HepG2 (cell line): ENCODE results near the gene PARP15. TPM values are rescaled to one million over a fixed set of nuclear protein-coding genes. Genes with fewer than 3 reads are reported as not detected.

Experiments used
- CBFB ChIP-seq: sonication (generic); formaldehyde crosslinking; IDR thresholded peaks from 2 replicates; pipeline ENCODE4 v1.4.0; 2020; ENCODE audit warnings: missing genetic modification reagents
- HDAC2 ChIP-seq: sonication (generic); formaldehyde crosslinking; IDR thresholded peaks from 2 replicates; pipeline ENCODE4 v1.4.0; 2020; ENCODE audit warnings: missing genetic modification reagents
- IRF2 ChIP-seq: IDR thresholded peaks from 2 replicates; pipeline ENCODE4 v1.6.1; 2018; ENCODE audit warnings: missing genetic modification reagents, missing compliant biosample characterization
- KAT7 ChIP-seq: IDR thresholded peaks from 2 replicates; pipeline ENCODE4 v1.6.1; 2018; ENCODE audit warnings: borderline replicate concordance, missing compliant biosample characterization
- KMT2A ChIP-seq: sonication (generic); formaldehyde crosslinking; IDR thresholded peaks from 2 replicates; pipeline ENCODE4 v1.4.0; 2020; ENCODE audit warnings: missing genetic modification reagents
- MXI1 ChIP-seq: IDR thresholded peaks from 3 replicates; pipeline ENCODE4 v1.6.1; 2012; ENCODE audit warnings: low read depth, low read length, inconsistent platforms, borderline replicate concordance
- NRL ChIP-seq: sonication (generic); formaldehyde crosslinking; IDR thresholded peaks from 2 replicates; pipeline ENCODE4 v1.5.0; 2020; ENCODE audit warnings: missing genetic modification reagents, mild to moderate bottlenecking, moderate library complexity, borderline replicate concordance
- POLR2G ChIP-seq: fragments of 200-400 bp; formaldehyde crosslinking; IDR thresholded peaks from 2 replicates; pipeline ENCODE4 v1.6.1; 2018; ENCODE audit warnings: mild to moderate bottlenecking, low read depth, low read length, moderate library complexity
- RXRA ChIP-seq: sonication (generic); formaldehyde crosslinking; IDR thresholded peaks from 2 replicates; pipeline ENCODE4 v1.5.1; 2020; ENCODE audit warnings: missing genetic modification reagents
- SP4 ChIP-seq: sonication (generic); formaldehyde crosslinking; IDR thresholded peaks from 2 replicates; pipeline ENCODE4 v1.8.1; 2023; ENCODE audit warnings: mild to moderate bottlenecking, missing genetic modification reagents
- SPEN ChIP-seq: sonication (generic); formaldehyde crosslinking; IDR thresholded peaks from 2 replicates; pipeline ENCODE4 v1.5.1; 2020; ENCODE audit warnings: low read depth, mild to moderate bottlenecking, missing genetic modification reagents
- SRY ChIP-seq: sonication (generic); formaldehyde crosslinking; IDR thresholded peaks from 2 replicates; pipeline ENCODE4 v1.8.0; 2022; ENCODE audit warnings: mild to moderate bottlenecking, missing genetic modification reagents
- ZBTB14 ChIP-seq: sonication (generic); formaldehyde crosslinking; IDR thresholded peaks from 2 replicates; pipeline ENCODE4 v1.4.0; 2020; ENCODE audit warnings: missing genetic modification reagents
- ZNF20 ChIP-seq: sonication (generic); formaldehyde crosslinking; IDR thresholded peaks from 2 replicates; pipeline ENCODE4 v1.4.0; 2020; ENCODE audit warnings: mild to moderate bottlenecking, moderate library complexity, missing genetic modification reagents
- ZNF232 ChIP-seq: sonication (generic); formaldehyde crosslinking; IDR thresholded peaks from 2 replicates; pipeline ENCODE4 v1.4.0; 2020; ENCODE audit warnings: missing genetic modification reagents, borderline replicate concordance
- ZNF496 ChIP-seq: sonication (generic); formaldehyde crosslinking; IDR thresholded peaks from 2 replicates; pipeline ENCODE4 v1.8.1; 2023; ENCODE audit warnings: mild to moderate bottlenecking, moderate library complexity, missing genetic modification reagents; ENCODE audit not compliant: insufficient replicate concordance
- ZNF574 ChIP-seq: sonication (generic); formaldehyde crosslinking; IDR thresholded peaks from 2 replicates; pipeline ENCODE4 v1.4.0; 2020; ENCODE audit warnings: missing genetic modification reagents
- ZNF747 ChIP-seq: sonication (generic); formaldehyde crosslinking; IDR thresholded peaks from 2 replicates; pipeline ENCODE4 v1.8.1; 2023; ENCODE audit warnings: missing genetic modification reagents, mild to moderate bottlenecking, borderline replicate concordance
- ZSCAN30 ChIP-seq: sonication (generic); formaldehyde crosslinking; IDR thresholded peaks from 2 replicates; pipeline ENCODE4 v1.5.0; 2020; ENCODE audit warnings: mild to moderate bottlenecking, missing genetic modification reagents
- polyA plus RNA-seq, 8 experiments: library from polyadenylated mRNA; depleted of rRNA in 3 of 8; stranded (reverse) in 7 of 8; unstranded in 1 of 8; fragments of >200 nt; fragmentation: Illumina TruSeq in 4 of 8; extraction: Trizol in 4 of 8; gene quantifications; 2 replicates each; pipeline versions ENCODE4 v1.2.1 to v1.2.3, GENCODE V29; 2011 to 2016; ENCODE audit warnings: low read depth in 4 of 8, missing spikeins in 1 of 8, mixed read lengths in 1 of 8; ENCODE audit not compliant: insufficient read depth in 1 of 8
- total RNA-seq, 5 experiments: library from RNA; depleted of rRNA; stranded (reverse); fragments of >200 nt; fragmentation: Illumina TruSeq; extraction: Trizol; gene quantifications; 2 replicates each; pipeline ENCODE4 v1.2.3, GENCODE V29; 2016; ENCODE audit warnings: low read depth in 1 of 5
- TF ChIP-seq, protein P1 (sequence below): sonication (generic); formaldehyde crosslinking; IDR thresholded peaks from 2 replicates; pipeline ENCODE4 v1.4.0; 2020; ENCODE audit warnings: mild to moderate bottlenecking, missing genetic modification reagents
- TF ChIP-seq, protein P2 (sequence below): sonication (generic); formaldehyde crosslinking; IDR thresholded peaks from 2 replicates; pipeline ENCODE4 v1.4.0; 2020; ENCODE audit warnings: mild to moderate bottlenecking, missing genetic modification reagents

The PARP15 gene
- total and polyA plus RNA-seq, 2 of the 13 experiments (the other 11 are each of a cell fraction or from before 2014, with no cell fraction given) = 0.02 TPM; not detected in 1

GRCh38 chr3:122680475-122681283 is 103.2 kb downstream of the PARP15 start, which contains the start of gene PARP14 (continued):
- no peak for TF ChIP-seq ZNF496 (CRISPR knock-in tag)
- 0 out of 2 replicates have a peak, but pooled peaks have one; percentile 43 for TF ChIP-seq ZNF574
- no peak for TF ChIP-seq ZSCAN30 (CRISPR knock-in tag)
- TF ChIP-seq SRY = no peak
- peak; percentile 61 for TF ChIP-seq ZNF232
- TF ChIP-seq SPEN (CRISPR knock-in tag) = peak; percentile 26; the same call in 1 of the 2 replicates
- TF ChIP-seq SP4 (CRISPR knock-in tag) = peak; percentile 35; the same call in 1 of the 2 replicates
- TF ChIP-seq, protein P1, sequence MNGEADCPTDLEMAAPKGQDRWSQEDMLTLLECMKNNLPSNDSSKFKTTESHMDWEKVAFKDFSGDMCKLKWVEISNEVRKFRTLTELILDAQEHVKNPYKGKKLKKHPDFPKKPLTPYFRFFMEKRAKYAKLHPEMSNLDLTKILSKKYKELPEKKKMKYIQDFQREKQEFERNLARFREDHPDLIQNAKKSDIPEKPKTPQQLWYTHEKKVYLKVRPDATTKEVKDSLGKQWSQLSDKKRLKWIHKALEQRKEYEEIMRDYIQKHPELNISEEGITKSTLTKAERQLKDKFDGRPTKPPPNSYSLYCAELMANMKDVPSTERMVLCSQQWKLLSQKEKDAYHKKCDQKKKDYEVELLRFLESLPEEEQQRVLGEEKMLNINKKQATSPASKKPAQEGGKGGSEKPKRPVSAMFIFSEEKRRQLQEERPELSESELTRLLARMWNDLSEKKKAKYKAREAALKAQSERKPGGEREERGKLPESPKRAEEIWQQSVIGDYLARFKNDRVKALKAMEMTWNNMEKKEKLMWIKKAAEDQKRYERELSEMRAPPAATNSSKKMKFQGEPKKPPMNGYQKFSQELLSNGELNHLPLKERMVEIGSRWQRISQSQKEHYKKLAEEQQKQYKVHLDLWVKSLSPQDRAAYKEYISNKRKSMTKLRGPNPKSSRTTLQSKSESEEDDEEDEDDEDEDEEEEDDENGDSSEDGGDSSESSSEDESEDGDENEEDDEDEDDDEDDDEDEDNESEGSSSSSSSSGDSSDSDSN (CRISPR knock-in tag) = peak; percentile 46; the same call in 1 of the 2 replicates
- no peak for TF ChIP-seq ZBTB14
- peak; percentile 82; the same call in 1 of the 2 replicates for TF ChIP-seq NRL (CRISPR knock-in tag)
- no peak for TF ChIP-seq CBFB (CRISPR knock-in tag)
- peak; percentile 43; the same call in 1 of the 2 replicates for TF ChIP-seq ZNF747 (CRISPR knock-in tag)
- no peak for TF ChIP-seq HDAC2 (CRISPR knock-in tag)
- peak; percentile 38 for TF ChIP-seq KAT7 (CRISPR knock-in tag)
- TF ChIP-seq, protein P2, sequence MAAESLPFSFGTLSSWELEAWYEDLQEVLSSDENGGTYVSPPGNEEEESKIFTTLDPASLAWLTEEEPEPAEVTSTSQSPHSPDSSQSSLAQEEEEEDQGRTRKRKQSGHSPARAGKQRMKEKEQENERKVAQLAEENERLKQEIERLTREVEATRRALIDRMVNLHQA (CRISPR knock-in tag) = no peak
- TF ChIP-seq RXRA (CRISPR knock-in tag) = 0 out of 2 replicates have a peak, but pooled peaks have one; percentile 20
- TF ChIP-seq POLR2G = peak; percentile 67
- 0 out of 2 replicates have a peak, but pooled peaks have one; percentile 32 for TF ChIP-seq ZNF20 (CRISPR knock-in tag)
- peak; percentile 99 for TF ChIP-seq IRF2 (CRISPR knock-in tag)
- TF ChIP-seq KMT2A (CRISPR knock-in tag) = peak; percentile 97
- TF ChIP-seq MXI1 = no peak
